HG02943 (cell line): ENCODE measurements around the gene FYB2.

Source experiments
- ATAC-seq: cut with Tn5 transposase; IDR thresholded peaks from one replicate; pipeline ENCODE4 v1.9.1; 2021; ENCODE audit warnings: mild to moderate bottlenecking, low read depth, moderate library complexity; ENCODE audit not compliant: unreplicated experiment

FYB2 gene

GRCh38 chr1:56835657-56836056, 16.5 kb upstream of the FYB2 start:
- no peak for ATAC-seq

GRCh38 chr1:56834137-56834900, 15.1 kb upstream of the FYB2 start:
- no peak for ATAC-seq

- no peak for ATAC-seq
Measured at GRCh38 chr1:56833088-56833487, 13.9 kb upstream of the FYB2 start.

- ATAC-seq = no peak
Measured at GRCh38 chr1:56831871-56832693, 12.9 kb upstream of the FYB2 start.

- no peak for ATAC-seq
Measured at GRCh38 chr1:56830052-56830451, 10.8 kb upstream of the FYB2 start.

GRCh38 chr1:56827711-56828110, 8.5 kb upstream of the FYB2 start:
- ATAC-seq = no peak

- no peak for ATAC-seq
Measured at GRCh38 chr1:56825436-56825835, 6.2 kb upstream of the FYB2 start.

- no peak for ATAC-seq
Measured at GRCh38 chr1:56824938-56825337, 5.7 kb upstream of the FYB2 start.

- no peak for ATAC-seq
Measured at GRCh38 chr1:56824271-56824670, 5.1 kb upstream of the FYB2 start.

- no peak for ATAC-seq
Measured at GRCh38 chr1:56821462-56821797, 2.2 kb upstream of the FYB2 start.

- no peak for ATAC-seq
Measured at GRCh38 chr1:56820755-56821461, 1.7 kb upstream of the FYB2 start.

GRCh38 chr1:56817716-56818463, 1.3 kb downstream of the FYB2 start:
- no peak for ATAC-seq

GRCh38 chr1:56816909-56817308, 2.3 kb downstream of the FYB2 start:
- no peak for ATAC-seq

GRCh38 chr1:56816264-56816663, 2.9 kb downstream of the FYB2 start:
- no peak for ATAC-seq

GRCh38 chr1:56814205-56814604, 5.0 kb downstream of the FYB2 start:
- ATAC-seq = no peak

- no peak for ATAC-seq
Measured at GRCh38 chr1:56811331-56811730, 7.9 kb downstream of the FYB2 start.

GRCh38 chr1:56808410-56808809, 10.8 kb downstream of the FYB2 start:
- ATAC-seq = no peak

- no peak for ATAC-seq
Measured at GRCh38 chr1:56806804-56807203, 12.4 kb downstream of the FYB2 start.

GRCh38 chr1:56803561-56804156, 15.5 kb downstream of the FYB2 start:
- ATAC-seq = no peak
